ENCODE results near the gene METTL25B. TPM values are rescaled to one million over a fixed set of nuclear protein-coding genes. Genes with fewer than 3 reads are reported as not detected.

Gene METTL25B
- total and polyA plus RNA-seq, 2 experiments from 2014 or later: 18.3 to 21.1 TPM

GRCh38 chr1:156705918-156706656 is 22.2 kb upstream of the METTL25B start:
- Mint-ChIP-seq H3K27ac (peak overlapping the region; percentile 96), H3K4me3 (peak overlapping the region; percentile 83), H3K36me3 (ENCODE audit: low read depth) (peaks cover 12% of the 10 kb centered on the region), H3K9me3 (no peaks in the 10 kb centered on the region), H3K27me3 (ENCODE audit: insufficient read depth, low read depth, poor library complexity) (peaks cover 29% of the 10 kb centered on the region), H3K4me1 (peaks cover 61% of the 10 kb centered on the region)
- no peaks in the 10 kb centered on the region for H3K9me2 ChIP-seq (ENCODE audit: insufficient read depth)
- ATAC-seq (peak; percentile 42), DNase-seq (ENCODE audit: low spot score) (peak; percentile 96)
- peak overlapping the region; percentile 87 for H2AFZ ChIP-seq
- H3F3A ChIP-seq (replicated peaks; ENCODE audit: low read depth): peaks cover 29% of the 10 kb centered on the region
- peak overlapping the region; percentile 92 for H3K4me2 ChIP-seq
- peak overlapping the region; percentile 67 for H3K4me3 ChIP-seq
- H3K27me3 ChIP-seq (ENCODE audit: insufficient read depth): peaks cover 30% of the 10 kb centered on the region
- peak overlapping the region; percentile 98 for H3K27ac ChIP-seq (ENCODE audit: low read depth)
- no peaks in the 10 kb centered on the region for H3K36me3 ChIP-seq (ENCODE audit: insufficient read depth)
- peaks cover 13% of the 10 kb centered on the region for H3K79me2 ChIP-seq (replicated peaks; ENCODE audit: insufficient read depth)
- H4K20me1 ChIP-seq (replicated peaks; ENCODE audit: insufficient read depth): no peaks in the 10 kb centered on the region; the same call in 1 of the 2 replicates
- TF ChIP-seq ZNF462 (CRISPR knock-in tag; IDR thresholded peaks at IDR 0.05): no peak
- TF ChIP-seq CTCF (conservative IDR thresholded peaks at IDR 0.05; ENCODE audit: low read depth in 2 of 2): peak; percentile 86 to 91
- TF ChIP-seq REST (IDR thresholded peaks at IDR 0.05; ENCODE audit: unreplicated experiment): peak; percentile 22
- TF ChIP-seq CREB1 (CRISPR knock-in tag; IDR thresholded peaks at IDR 0.05; ENCODE audit: low read depth): peak; percentile 68
- TF ChIP-seq POLR2AphosphoS5 (IDR thresholded peaks at IDR 0.05; ENCODE audit: low read depth): peak; percentile 44; the same call in 1 of the 2 replicates
- H3K4me1 ChIP-seq (ENCODE audit: insufficient read depth): peaks cover 63% of the 10 kb centered on the region

Measured in GM23338 (cell line).